ENCODE measurements around the gene ATP6V1G2. TPM values are rescaled to one million over a fixed set of nuclear protein-coding genes. Genes with fewer than 3 reads are reported as not detected.

Gene ATP6V1G2
- total RNA-seq, 2 experiments from 2014 or later: 3.8 to 14.1 TPM

DNA sequence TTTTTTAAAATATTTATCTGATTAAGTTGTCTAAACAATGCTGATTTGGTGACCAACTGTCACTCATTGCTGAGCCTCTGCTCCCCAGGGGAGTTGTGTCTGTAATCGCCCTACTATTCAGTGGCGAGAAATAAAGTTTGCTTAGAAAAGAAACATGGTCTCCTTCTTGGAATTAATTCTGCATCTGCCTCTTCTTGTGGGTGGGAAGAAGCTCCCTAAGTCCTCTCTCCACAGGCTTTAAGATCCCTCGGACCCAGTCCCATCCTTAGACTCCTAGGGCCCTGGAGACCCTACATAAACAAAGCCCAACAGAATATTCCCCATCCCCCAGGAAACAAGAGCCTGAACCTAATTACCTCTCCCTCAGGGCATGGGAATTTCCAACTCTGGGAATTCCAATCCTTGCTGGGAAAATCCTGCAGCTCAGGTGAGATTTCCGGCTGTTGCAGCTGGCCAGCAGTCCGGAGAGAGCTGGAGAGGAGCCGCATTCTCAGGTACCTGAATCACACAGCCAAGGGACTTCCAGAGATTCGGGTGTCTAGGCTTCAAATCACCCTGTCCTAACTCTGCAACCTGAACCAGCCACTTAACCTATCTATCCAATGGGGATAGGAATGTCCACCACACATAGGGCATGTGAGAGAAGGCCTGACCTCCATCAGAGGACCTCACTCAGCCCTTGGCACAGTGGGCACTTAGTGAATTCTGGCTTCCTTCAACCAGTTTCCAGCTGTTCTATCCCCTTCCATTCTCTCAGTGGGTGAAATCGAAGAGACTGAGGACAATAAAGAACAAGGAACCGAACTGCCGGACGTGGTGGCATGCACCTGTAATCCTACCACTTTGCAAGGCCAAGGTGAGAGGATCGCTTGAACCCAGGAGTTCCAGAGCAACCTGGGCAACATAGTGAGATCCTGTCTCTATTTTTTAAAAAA, 32.0 kb upstream of the ATP6V1G2 start:
- peaks cover 79% of the 10 kb centered on the region for H3K4me1 ChIP-seq (ENCODE audit: insufficient read depth, low read length, poor library complexity, severe bottlenecking)
- H3K27ac ChIP-seq (ENCODE audit: low read depth, low read length, poor library complexity, severe bottlenecking): no peak overlapping the region
- no peaks in the 10 kb centered on the region for H3K9me3 ChIP-seq (ENCODE audit: low read length)
- POLR2A ChIA-PET: interaction anchor here (1.0 to 1.9 kb wide), 6 partner anchors 9 to 37 kb away, joined by 3 to 5 read pairs (median 3); partner anchors contain the start of genes DDX39B and NCR3
- peaks cover 15% of the 10 kb centered on the region; the same call in 1 of the 2 replicates for H3K79me2 ChIP-seq (ENCODE audit: insufficient read depth, low read depth, low read length)
- CTCF ChIA-PET (ENCODE audit: unreplicated experiment): interaction anchor here (0.5 kb wide), 2 partner anchors 23 to 28 kb away, joined by 4 to 5 read pairs; no protein-coding TSS in a partner anchor
- TF ChIP-seq EZH2phosphoT487 (IDR thresholded peaks at IDR 0.05; ENCODE audit: borderline replicate concordance, low read depth, low read length): no peak
- no peak for TF ChIP-seq CTCF (conservative IDR thresholded peaks at IDR 0.05; ENCODE audit: low read length)
- no peak overlapping the region for H2AFZ ChIP-seq (ENCODE audit: low read length)
- no peak overlapping the region for H3K4me3 ChIP-seq (ENCODE audit: low read depth, low read length, poor library complexity, severe bottlenecking)
- peaks cover 13% of the 10 kb centered on the region; the same call in 1 of the 2 replicates for H3K36me3 ChIP-seq (ENCODE audit: insufficient read depth, low read length)
- no peaks in the 10 kb centered on the region for H4K20me1 ChIP-seq (ENCODE audit: insufficient read depth, low read length)
- no TSS peak for BruUV-seq (replicated peaks)
- no peak for DNase-seq (ENCODE audit: low spot score)
- intact Hi-C loops (cut with micrococcal nuclease; ENCODE audit: unreplicated experiment): no loop called here
- peak overlapping the region; percentile 23; the same call in 1 of the 2 replicates for H3K4me2 ChIP-seq (ENCODE audit: low read length)
- no peaks in the 10 kb centered on the region for H3K9me2 ChIP-seq (ENCODE audit: insufficient read depth, low read length)

- Histone ChIP-seq H3K4me3 (ENCODE audit: low read depth, low read length, poor library complexity, severe bottlenecking) (no peak overlapping the region), H2AFZ (ENCODE audit: low read length) (no peak overlapping the region), H3K4me1 (ENCODE audit: insufficient read depth, low read length, poor library complexity, severe bottlenecking) (peaks cover 79% of the 10 kb centered on the region), H4K20me1 (ENCODE audit: insufficient read depth, low read length) (no peaks in the 10 kb centered on the region), H3K27ac (ENCODE audit: low read depth, low read length, poor library complexity, severe bottlenecking) (no peak overlapping the region), H3K36me3 (ENCODE audit: insufficient read depth, low read length) (peaks cover 13% of the 10 kb centered on the region; the same call in 1 of the 2 replicates), H3K9me3 (ENCODE audit: low read length) (no peaks in the 10 kb centered on the region), H3K9me2 (ENCODE audit: insufficient read depth, low read length) (no peaks in the 10 kb centered on the region), H3K4me2 (ENCODE audit: low read length) (peak overlapping the region; percentile 86; the same call in 1 of the 2 replicates), H3K79me2 (ENCODE audit: insufficient read depth, low read depth, low read length) (peaks cover 15% of the 10 kb centered on the region; the same call in 1 of the 2 replicates)
- TF ChIP-seq CTCF (conservative IDR thresholded peaks at IDR 0.05; ENCODE audit: low read length) (no peak), EZH2phosphoT487 (IDR thresholded peaks at IDR 0.05; ENCODE audit: borderline replicate concordance, low read depth, low read length) (no peak)
- DNase-seq (ENCODE audit: low spot score): no peak
- no TSS peak for BruUV-seq (replicated peaks)
- CTCF ChIA-PET (ENCODE audit: unreplicated experiment): interaction anchor here (1.7 kb wide), 1 partner anchor 20 kb away, joined by 5 read pairs; no protein-coding TSS in a partner anchor
- POLR2A ChIA-PET: interaction anchor here (1.0 to 1.9 kb wide), 8 partner anchors 9 to 36 kb away, joined by 3 to 5 read pairs (median 3); partner anchors contain the start of genes DDX39B and NCR3
- intact Hi-C loops (cut with micrococcal nuclease; ENCODE audit: unreplicated experiment): no loop called here
Observed at GRCh38 chr6:31577579-31577966, 31.2 kb upstream of the ATP6V1G2 start.

Data from OCI-LY7 (cell line).